Endothelial cell of umbilical vein (primary cell): ENCODE results near the gene SGF29.

Experiments used
- CTCF ChIP-seq, 2 donors: IDR thresholded peaks; 1 replicate in 1 of 2; 2 replicates in 1 of 2; pipeline ENCODE4 v1.5.1; 2011; ENCODE audit warnings: low read length in 2 of 2, mild to moderate bottlenecking in 2 of 2, moderate library complexity in 2 of 2, control low read depth in 1 of 2, inconsistent platforms in 1 of 2, low read depth in 1 of 2; ENCODE audit not compliant: insufficient read depth in 1 of 2; ENCODE audit errors: extremely low read depth in 1 of 2
- EZH2 ChIP-seq: IDR thresholded peaks from 2 replicates; pipeline ENCODE4 v1.6.1; 2012; ENCODE audit warnings: borderline replicate concordance, low read depth, mild to moderate bottlenecking, moderate library complexity, low read length, inconsistent platforms; ENCODE audit not compliant: severe bottlenecking
- JUN ChIP-seq: IDR thresholded peaks from 2 replicates; pipeline ENCODE4 v1.6.1; 2011; ENCODE audit warnings: borderline replicate concordance, low read depth; ENCODE audit not compliant: insufficient read length, insufficient read depth
- MAX ChIP-seq: IDR thresholded peaks from 2 replicates; pipeline ENCODE4 v1.6.1; 2011; ENCODE audit not compliant: insufficient read depth, insufficient read length
- MYC ChIP-seq: IDR thresholded peaks from one replicate; pipeline ENCODE4 v1.6.1; 2011; ENCODE audit warnings: mild to moderate bottlenecking, low read depth, low read length
- POLR2A ChIP-seq: IDR thresholded peaks from 2 replicates; pipeline ENCODE4 v1.6.1; 2012; ENCODE audit warnings: low read depth, mild to moderate bottlenecking, control low read depth, low read length
- POLR2AphosphoS5 ChIP-seq: IDR thresholded peaks from 2 replicates; pipeline ENCODE4 v1.6.1; 2012; ENCODE audit warnings: low read depth, mild to moderate bottlenecking, control low read depth, low read length, moderate library complexity; ENCODE audit not compliant: insufficient read depth

- TF ChIP-seq CTCF (IDR thresholded peaks at IDR 0.05; ENCODE audit: extremely low read depth in 1 of 2, insufficient read depth in 1 of 2, low read depth in 1 of 2, low read length in 2 of 2) (no peak), POLR2AphosphoS5 (no peak), POLR2A (no peak), MAX (no peak), EZH2 (no peak), MYC (no peak), JUN (no peak)
These were observed 40.1 kb upstream of the SGF29 start for GRCh38 chr16:28513484-28514181.
